IPS-NIHi7 (cell line): ENCODE measurements around the gene ABCA13.

Experiments
- DNase-seq: peaks from one replicate; pipeline ENCODE4 v3.0.0; 2012; ENCODE audit warnings: mixed read lengths; ENCODE audit errors: extremely low spot score

ABCA13 gene

DNA sequence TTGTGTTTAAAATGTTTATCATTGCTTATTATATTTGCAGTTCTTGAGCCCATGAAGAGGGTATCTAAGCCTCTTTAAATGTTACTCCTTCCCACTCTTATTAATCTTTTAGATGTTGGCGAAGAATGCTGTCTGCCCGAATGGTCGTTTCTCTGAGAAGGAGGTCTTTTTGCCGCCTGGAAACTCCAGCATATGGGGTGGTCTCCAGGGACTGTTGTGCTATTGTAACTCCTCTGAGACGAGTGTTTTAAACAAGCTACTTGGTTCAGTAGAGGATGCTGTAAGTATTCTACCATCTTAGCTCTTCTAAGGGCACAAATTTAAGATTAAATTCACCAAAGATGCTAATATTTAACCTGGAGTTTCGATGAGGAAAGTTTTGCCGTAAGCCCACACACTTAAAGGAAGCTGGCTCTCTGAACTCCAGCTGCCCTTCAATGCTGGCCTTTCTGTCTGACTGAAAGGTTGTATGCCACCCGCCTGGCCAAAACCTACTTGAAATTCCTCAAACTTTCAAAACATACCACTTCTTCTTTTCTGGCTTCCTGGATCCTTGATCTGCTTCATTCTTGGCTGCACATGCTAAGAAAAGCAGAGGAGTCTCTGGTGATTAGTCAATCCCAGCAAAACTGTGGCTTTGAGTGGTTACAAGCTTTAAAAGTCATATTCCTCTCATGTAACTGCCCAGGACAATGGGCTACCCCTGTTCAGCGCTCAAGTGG is 74.7 kb downstream of the ABCA13 start:
- no peak for DNase-seq

DNA sequence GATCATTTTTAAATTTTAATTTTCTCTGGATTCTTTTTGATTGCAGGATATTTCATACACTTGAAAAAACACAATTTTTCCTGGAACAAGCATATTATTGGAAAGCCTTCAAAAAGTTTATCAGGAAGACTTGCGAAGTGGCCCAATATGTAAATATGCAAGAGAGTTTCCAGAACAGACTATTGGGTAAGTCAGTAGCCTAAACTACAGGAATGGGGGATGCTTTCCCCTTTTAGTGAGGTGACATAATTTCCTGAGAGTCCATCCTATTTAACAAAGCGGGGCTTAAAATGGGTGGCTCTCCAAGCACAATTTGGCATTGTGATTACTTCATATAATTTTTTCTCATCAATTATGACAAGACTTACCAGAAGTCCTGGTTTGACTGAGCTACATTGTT is 77.9 kb downstream of the ABCA13 start:
- DNase-seq, result no peak

DNA sequence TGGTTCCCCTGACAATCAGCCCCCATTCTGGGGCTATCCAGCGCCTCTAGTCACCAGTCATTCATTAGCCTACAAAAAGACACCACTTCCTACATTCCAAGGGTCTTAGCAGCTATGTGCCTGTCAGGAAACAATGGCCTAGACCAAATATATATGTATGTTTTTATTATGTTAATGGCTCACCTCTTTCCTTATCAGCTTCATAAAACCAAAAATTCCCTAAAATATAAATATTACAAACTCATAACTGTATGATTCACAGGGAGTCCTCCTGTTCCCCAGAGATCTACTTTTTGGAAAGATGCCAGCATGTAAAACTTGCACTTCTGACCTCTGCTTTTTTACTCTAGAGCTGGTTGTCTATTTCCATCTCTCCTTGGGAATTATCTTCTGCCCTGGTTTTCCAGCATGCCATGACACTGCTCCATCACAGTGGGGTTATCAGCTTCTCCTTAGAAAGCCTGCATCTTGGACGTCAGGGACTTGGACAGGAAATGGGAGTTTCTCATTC is 79.2 kb downstream of the ABCA13 start:
- no peak for DNase-seq

DNA sequence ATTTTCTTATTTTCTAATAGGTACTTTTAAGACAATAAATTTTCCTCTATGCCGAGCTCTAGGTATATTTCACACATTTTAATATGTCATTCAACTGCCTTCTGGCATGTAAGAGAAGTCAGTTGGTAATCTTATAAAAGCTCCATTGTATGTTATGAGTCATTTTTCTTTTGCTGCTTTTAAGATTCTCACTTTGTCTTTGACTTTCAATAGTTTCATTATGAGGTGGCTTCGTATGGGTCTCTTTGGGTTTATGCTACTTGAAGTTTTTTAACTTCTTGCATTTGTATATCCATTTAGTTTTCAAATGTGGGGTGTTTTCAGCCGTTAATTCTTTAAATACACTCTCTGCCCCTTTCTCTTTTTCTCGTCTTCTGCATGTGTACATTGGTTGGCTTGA is 80.5 kb downstream of the ABCA13 start:
- DNase-seq, result no peak

DNA sequence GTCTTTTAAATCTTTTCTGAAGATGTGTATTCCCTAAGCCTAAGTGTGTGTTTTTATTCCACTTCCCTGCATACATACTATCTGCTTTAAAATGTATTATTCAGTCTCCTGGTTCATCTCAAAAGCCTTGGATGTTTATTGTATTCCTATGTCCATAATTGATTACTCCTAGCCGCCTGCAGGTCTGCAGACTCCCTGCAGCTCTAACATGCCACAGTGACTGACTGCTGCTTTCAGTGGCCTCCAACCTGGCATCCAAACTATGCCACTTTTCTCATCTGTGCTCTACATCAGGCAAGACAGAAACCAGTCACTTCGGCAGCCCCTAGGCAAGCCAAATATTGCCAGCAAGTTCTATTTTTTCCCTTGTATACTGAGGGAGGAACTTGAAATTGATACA is 81.7 kb downstream of the ABCA13 start:
- peak; percentile 22 for DNase-seq

DNA sequence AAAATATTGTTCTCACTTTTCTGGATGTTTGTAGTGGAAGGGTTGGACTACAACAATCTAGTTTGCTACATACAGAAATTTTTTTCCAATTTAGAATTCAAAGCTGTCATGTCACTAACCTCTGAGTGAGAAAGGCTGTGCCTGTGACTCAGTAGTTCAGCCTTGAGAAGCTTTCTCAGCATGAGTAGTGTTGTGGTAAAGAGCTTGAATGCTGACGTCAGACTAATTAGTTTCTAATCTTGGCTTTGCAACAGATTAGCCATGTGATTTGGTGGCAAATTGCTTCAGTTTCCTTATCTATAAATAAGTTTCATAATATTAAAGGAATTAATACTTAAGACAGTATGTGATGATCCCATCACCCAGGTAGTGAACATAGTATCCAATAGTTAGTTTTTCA is 83.8 kb downstream of the ABCA13 start:
- no peak for DNase-seq

DNA sequence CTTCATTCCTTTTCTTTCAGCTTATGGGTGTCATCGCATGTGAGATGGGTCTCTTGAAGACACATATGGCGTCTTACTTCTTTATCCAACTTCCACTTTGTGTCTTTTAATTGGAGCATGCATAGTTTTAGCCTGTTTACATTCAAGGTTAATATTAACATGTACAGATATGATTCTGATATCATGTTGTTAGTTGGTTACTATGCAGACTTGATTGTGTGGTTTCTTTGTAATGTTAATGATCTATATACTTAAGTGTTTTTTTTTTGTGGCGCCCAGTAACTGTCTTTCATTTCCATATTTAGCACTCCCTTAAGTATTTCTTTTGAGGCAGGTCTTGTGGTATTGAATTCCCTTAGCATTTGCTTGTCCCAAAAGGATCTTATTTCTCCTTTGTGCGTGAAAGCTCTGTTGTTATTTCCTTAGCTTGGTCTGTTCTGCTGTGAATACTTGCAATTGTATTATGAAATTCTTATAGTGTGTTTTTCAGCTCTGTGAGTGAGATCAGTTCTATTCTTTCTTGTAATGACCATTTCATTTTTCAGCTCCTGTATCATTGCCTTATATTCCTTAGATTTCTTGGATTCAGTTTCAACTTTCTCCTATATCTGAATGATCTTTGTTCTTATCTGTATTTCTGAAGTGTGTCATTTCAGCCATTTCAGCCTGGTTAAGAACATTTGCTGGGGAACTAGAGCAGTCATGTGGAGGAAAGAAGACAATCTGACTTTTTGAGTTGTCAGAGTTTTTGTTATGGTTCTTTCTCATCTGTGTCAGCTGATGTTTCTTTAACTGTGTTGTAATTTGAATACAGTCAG is 88.4 kb downstream of the ABCA13 start:
- DNase-seq, result no peak

DNA sequence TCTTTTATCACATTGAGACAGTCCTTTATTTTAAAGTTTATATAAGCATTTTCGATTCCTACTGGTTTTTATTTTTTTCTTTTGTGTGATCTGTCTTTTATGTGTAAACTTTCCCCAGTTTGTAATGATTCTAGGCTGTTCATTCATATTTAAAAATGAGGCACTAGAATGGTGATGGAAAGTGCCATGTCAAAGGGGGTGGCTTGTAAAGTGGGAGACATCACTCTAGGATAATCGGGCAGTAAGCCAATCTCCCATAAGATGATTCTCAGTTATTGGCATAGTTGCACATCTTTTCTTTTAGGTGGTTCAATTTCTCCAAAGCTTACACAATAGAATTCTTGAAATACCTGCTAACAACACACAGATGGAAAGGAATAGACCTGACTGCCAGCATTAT is 90.4 kb downstream of the ABCA13 start:
- DNase-seq, result no peak

DNA sequence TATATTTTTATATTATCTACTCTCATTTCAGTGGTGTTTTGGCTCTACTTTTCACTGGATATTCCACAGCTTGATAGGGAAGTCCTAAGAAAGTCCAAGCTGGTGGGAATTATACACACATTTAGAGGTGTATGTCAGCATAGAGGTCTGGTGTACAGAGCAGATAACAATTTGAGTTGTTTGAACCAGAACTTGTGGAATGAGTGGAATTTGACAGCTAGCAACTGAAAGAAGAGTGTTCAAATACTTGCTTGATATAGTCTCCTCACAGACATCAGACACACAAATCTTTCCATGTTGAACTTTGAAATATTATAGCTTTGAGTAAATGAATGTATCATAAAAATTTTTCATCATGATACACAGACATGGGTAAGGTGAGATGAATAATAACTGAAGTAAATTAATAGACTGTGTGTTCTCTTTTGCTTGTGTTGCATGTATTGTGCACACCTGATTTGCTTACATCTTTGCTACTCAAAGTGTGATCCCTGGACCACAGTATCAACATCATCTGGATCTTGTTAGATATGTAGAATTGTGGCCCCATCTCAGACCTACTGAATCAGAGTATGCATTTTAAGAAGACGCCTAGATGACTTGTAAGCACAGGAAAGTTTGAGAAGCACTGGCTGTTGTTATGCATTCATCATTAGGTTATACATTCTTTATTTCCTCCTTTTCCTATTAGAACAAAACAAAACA is 91.5 kb downstream of the ABCA13 start:
- no peak for DNase-seq

DNA sequence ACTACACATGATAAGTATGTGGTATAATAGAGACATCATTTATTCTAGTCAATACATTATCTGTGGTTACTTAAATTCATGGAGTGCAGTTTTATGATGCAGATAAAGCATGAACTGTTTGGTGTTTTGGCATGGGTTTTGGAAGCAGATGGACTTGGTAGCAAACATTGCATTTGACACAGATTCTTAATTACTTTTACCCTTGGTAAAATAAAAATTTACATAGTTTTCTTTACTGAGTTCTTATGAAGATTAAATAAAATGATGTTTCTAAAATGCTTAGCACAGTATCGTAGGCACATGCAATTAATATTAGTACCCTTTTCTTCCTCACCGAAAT is 92.0 kb downstream of the ABCA13 start:
- DNase-seq, result no peak

DNA sequence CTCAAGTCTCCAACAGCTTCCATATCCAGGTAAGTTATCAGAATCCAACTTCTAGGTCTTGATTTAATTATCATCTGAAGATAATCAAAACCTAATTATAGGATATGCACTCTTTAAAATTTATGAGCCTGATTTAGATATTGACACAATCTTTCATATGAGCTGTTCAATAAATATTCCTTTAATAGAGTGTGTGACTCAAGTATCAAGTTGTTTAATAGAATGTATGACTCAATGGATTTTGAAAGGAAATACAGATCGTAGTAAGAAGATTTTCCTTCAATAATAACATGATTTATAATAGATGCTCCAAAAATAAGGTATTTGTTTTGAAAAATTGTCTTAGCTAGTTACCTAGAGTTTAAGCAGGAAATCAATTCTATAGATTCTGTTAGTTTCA is 97.8 kb downstream of the ABCA13 start:
- no peak for DNase-seq

DNA sequence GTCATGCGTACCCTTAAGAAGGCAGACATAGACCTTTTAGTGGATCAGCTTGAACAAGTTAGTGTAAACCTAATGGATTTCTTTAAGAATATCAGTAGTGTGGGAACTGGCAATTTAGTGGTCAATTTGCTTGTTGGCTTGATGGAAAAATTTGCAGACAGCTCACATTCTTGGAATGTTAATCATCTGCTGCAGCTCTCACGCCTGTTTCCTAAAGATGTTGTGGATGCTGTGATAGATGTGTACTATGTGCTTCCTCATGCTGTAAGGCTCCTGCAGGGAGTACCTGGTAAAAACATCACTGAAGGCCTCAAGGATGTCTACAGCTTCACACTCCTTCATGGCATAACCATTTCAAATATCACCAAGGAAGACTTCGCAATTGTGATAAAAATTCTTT is 103.4 kb downstream of the ABCA13 start:
- no peak for DNase-seq

DNA sequence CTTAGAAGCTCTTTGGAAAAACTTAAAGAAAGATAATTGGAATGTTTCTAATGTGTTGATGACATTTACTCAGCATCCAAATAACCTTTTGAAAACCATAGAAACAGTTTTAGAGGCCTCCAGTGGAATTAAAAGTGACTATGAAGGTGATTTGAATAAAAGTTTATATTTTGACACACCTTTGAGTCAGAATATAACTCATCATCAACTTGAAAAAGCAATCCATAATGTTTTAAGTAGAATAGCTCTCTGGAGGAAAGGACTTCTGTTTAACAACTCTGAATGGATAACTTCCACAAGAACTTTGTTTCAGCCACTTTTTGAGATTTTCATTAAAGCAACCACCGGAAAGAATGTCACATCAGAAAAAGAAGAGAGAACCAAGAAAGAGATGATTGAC is 108.2 kb downstream of the ABCA13 start:
- DNase-seq, result no peak

DNA sequence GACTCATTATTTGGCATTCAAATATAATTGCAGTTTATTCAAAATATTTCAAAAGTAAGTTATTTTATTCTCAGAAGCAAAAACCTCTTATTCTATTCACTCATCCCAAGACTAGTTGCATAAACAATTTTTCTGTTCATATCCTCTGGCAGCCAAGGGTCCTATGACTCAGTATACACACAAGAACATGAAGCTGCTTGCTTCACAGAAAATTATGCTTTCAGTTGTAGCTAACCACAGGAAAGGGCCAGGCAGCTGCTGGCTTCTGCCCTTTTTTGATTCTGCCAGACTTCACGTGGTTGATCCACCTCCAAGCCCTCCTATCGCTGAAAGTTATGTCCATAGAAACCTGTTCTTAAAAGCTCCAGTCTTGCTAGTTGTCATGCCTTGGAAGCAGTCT is 108.8 kb downstream of the ABCA13 start:
- DNase-seq, result no peak

DNA sequence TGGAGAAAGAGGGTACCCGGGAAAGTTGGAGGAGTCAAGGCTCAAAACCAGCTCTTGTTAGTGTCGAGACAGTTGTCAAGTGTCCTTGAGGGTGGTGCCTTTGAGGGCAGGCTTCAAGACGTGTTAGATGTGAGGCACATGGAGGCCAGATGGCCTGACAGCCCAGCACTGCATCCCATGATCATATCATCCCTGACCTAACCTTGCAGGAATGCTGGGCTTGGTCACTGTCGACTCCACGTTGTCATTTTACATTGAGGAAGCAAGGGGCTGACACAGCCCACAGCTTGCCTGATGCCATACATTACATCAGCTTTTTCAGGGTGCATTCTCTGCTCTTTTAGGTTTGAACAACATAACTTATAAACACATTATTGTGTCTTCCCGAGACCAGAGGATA is 114.1 kb downstream of the ABCA13 start:
- DNase-seq, result no peak

DNA sequence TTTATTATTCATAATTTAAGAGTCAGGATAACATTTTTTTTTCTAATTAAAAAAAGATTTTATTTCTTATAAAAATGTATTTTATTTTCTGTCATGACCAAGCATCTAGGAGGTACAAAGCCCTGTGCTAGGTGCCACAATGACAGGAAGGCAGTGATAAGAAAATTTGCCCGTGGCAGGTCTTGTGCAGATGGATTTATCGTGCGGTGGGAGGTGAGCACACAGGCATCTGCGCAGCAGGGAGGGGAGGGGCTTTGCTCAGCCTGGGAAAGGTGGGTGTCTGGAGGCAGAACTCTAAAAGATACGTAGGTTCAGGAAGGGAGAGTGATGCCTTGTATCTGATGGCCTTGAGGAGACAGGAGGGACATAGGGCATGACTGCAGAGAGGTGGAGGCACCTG is 115.6 kb downstream of the ABCA13 start:
- no peak for DNase-seq

DNA sequence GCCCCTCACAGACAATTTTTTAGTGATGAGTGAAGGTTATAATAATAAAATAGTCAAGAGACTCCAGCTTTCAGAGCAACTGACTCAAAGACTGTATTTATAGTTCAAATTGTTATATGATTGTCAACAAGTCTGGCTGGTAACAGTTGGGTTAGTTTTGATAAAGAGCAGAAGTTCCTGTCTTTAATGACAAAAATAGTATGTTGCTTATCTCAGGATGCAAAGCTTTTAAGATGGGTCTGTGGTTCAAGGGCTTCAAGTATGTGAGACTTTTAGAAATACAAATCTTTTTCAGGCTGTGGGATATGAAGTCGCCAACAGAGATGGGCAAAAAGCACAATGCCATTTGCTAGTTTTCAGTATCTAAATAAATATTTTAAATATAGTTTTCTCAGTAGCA is 118.4 kb downstream of the ABCA13 start:
- DNase-seq, result no peak

DNA sequence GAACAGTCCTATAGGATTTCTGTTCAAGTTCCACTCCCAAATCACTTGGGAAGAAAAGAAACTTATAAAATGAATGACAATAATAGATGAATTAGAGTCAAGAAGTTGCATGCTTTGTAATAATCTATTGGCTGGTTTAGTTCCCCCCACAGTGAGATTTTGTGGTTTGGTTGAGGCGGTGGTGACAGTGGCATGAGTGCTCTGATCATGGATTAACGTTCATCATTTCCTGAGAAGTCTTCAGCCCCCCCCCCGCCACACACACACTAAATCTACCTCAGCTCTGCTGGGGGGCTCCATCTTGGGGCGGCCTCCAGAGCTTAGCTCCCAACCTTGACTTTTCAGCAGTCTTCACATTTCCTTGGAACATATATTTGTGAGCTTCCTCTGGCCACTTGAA is 121.7 kb downstream of the ABCA13 start:
- no peak for DNase-seq

DNA sequence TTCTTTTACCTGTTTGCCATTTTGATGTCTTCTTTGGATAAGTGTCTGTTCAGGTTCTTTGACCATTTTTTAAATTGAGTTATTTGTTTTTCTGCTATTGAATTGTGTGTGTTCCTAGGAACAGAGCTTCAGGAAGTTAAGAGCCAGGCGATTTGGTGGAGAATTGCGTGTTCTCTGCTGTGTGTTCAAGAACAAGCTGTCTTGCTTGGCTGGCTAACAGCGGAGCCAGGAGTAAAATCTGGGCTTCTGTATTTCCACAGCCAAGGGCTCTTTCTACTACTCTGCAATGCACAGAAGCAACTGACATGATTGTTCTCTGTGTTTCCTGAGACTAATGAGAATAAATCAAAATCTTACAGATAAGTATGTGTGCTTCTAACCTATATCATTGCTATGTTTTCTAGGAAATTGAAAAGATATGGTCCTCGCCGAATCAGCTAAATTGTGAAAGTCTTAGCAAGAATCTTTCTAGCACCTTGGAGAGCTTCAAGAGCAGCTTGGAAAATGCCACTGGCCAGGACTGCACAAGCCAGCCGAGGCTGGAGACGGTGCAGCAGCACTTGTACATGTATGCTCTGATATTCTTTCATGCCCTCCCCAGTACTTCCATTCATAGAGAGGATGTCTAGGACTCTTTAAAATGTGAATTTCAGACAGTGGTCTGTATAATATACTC is 124.2 kb downstream of the ABCA13 start:
- DNase-seq, result no peak

DNA sequence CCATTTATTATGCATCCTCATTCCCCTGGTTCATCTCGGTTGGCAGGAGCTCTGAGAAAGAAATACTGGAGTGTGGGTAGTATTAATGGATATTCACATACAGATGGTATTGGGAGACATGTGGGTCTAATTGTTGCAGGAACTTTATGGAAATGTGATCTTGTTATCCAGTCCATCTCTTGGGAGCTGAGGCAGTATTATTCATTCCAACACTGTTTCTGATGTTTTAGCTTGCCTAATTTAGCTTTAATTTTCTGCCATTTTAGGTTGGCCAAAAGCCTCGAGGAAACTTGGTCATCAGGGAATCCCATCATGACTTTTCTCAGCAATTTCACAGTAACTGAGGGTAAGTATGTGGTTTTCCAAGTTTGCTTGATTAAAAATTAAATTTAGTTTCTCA is 125.7 kb downstream of the ABCA13 start:
- no peak for DNase-seq

DNA sequence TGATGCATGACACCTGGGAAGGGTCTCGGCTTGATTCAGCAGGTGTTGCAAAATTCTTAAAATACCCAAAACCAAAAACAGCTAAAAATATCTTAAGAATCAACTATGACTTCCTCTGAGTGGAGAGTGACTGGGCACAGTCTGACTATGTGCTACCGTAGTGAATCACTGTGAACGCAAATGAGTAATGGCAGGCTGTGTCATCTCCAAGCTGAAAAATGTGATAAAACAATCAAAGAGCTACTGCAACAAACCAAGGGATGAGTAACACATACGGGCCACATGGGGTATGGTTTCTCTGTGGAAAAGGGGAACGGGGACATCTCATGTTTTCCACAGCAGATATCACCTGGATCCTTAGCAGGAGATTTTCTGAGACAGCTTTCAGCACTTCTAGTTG is 127.5 kb downstream of the ABCA13 start:
- DNase-seq, result no peak

DNA sequence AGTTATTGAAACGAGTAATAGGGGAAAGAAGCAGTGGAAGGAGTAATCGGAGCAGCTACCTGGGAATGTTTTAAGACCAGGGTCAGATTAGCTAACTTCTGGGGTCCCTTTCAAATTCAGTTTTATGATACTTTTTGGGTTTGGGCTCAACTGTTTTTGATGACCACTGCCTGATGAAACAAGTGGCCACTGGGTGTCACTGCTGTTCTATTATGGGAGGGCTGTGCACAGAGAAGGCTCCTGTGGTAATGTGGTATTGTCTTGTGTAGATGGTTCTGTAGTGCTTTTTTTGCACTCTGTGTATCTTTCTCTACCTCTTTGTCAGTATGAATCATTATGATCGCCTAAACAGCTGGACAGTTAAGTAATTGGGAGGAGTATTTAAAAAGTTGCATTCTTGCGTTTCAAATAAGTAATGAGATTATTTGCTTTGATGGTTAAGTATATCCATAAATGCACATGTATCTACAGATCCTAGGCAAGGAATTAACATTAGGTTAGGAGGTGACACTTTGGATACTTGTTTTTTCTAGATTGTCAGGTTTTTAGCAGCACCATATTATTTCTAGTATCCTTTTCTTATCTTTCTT is 128.4 kb downstream of the ABCA13 start:
- peak; percentile 64 for DNase-seq
